Ammon's horn (tissue), 1 donor: Measurements from ENCODE around the gene DCDC2.
"Not testable (repeated sequence)": the region's sequence is repeated elsewhere in the genome, so short reads cannot be mapped to it uniquely, and the experiment has no call there.

ENCODE experiments used
- DNase-seq: peaks from one replicate; pipeline ENCODE4 v3.0.0-alpha.2; 2016; ENCODE audit warnings: low spot score

The DCDC2 gene

GRCh38 chr6:24357336-24358218, at the start of gene DCDC2:
Gene DCDC2 (minus strand): TSS chr6:24358059. CDS start chr6:24357750, 309 bp downstream.
- no peak for DNase-seq

GRCh38 chr6:24405262-24405661, 47.4 kb upstream of the DCDC2 start:
- no peak for DNase-seq

GRCh38 chr6:24403501-24403824, 45.6 kb upstream of the DCDC2 start:
- no peak for DNase-seq

GRCh38 chr6:24402697-24403500, 45.0 kb upstream of the DCDC2 start, which contains the start of gene MRS2:
Gene MRS2 (plus strand): TSS chr6:24402936. CDS start chr6:24403047, 111 bp downstream.
- peak; percentile 94 for DNase-seq

GRCh38 chr6:24401458-24401857, 43.6 kb upstream of the DCDC2 start:
- no peak for DNase-seq

- DNase-seq: not testable (repeated sequence)
Observed at GRCh38 chr6:24400045-24401039, 42.5 kb upstream of the DCDC2 start.

- DNase-seq: no peak
Observed at GRCh38 chr6:24397631-24398030, 39.8 kb upstream of the DCDC2 start.

- DNase-seq: no peak
Observed at GRCh38 chr6:24396824-24397223, 39.0 kb upstream of the DCDC2 start.

- no peak for DNase-seq
Observed at GRCh38 chr6:24394780-24395437, 37.0 kb upstream of the DCDC2 start.

GRCh38 chr6:24394061-24394779, 36.4 kb upstream of the DCDC2 start:
- no peak for DNase-seq

GRCh38 chr6:24391756-24392405, 34.0 kb upstream of the DCDC2 start:
- no peak for DNase-seq

GRCh38 chr6:24391208-24391607, 33.3 kb upstream of the DCDC2 start:
- DNase-seq: no peak

GRCh38 chr6:24387818-24388217, 30.0 kb upstream of the DCDC2 start:
- no peak for DNase-seq

- no peak for DNase-seq
Observed at GRCh38 chr6:24385536-24386269, 27.8 kb upstream of the DCDC2 start.

GRCh38 chr6:24384369-24385130, 26.7 kb upstream of the DCDC2 start:
- DNase-seq: not testable (repeated sequence)

GRCh38 chr6:24382891-24383494, 25.1 kb upstream of the DCDC2 start:
- not testable (repeated sequence) for DNase-seq

GRCh38 chr6:24382220-24382540, 24.3 kb upstream of the DCDC2 start:
- DNase-seq: no peak
